Activated naive CD4-positive, alpha-beta T cell treated with anti-CD3 and anti-CD28 coated beads, Interleukin-2, amount 10 ng/mL, durations not matched to agents 7 days and 5 days (primary cell): ENCODE data around the gene MRPL16.
"Not testable (repeated sequence)": the region's sequence is repeated elsewhere in the genome, so short reads cannot be mapped to it uniquely, and the experiment has no call there.

ENCODE experiments used
- CTCF ChIA-PET: fragments of 350-600 bp; sonication (Branson Sonifier 250); formaldehyde crosslinking; loops from one replicate; lab custom pipeline; 2021; ENCODE audit warnings: antibody characterized with exemption; lab: Charles Lee
- DNase-seq: peaks from one replicate; pipeline ENCODE4 v3.0.0-alpha.2; 2020
- H3K27ac Mint-ChIP-seq: one replicate; pipeline ENCODE4 v1.8.0; 2021; ENCODE audit warnings: mild to moderate bottlenecking, moderate library complexity, mixed read lengths
- H3K27me3 Mint-ChIP-seq: one replicate; pipeline ENCODE4 v1.8.0; 2021; ENCODE audit warnings: mild to moderate bottlenecking, mixed read lengths
- H3K36me3 Mint-ChIP-seq: one replicate; pipeline ENCODE4 v1.8.0; 2021; ENCODE audit warnings: mixed read lengths
- H3K4me1 Mint-ChIP-seq: one replicate; pipeline ENCODE4 v1.8.0; 2021; ENCODE audit warnings: mixed read lengths
- H3K4me3 Mint-ChIP-seq: one replicate; pipeline ENCODE4 v1.8.0; 2021; ENCODE audit warnings: mild to moderate bottlenecking, moderate library complexity, mixed read lengths
- H3K9me3 Mint-ChIP-seq: one replicate; pipeline ENCODE4 v1.8.0; 2021; ENCODE audit warnings: mixed read lengths

The MRPL16 gene

DNA sequence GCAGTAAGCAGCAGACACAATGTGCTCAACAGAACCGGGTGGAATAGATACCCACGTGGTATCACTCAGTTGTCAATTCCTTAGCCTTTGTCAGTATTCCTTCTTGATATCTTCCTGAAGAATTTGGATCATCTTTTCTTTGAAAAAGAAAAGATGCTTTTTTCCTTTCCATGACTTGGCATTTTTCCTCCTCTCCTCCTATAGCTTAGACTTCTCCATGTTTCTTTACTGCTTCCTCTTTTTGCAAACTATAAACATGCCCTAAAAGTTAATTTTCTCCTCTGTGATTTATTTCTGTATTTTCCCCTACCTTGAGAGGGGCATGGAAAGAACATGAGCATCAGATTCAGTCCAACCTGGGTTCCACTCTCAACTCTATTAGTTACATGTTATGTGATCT is 23.0 kb upstream of the MRPL16 start:
- no peaks in the 10 kb centered on the region for H3K4me1 Mint-ChIP-seq
- CTCF ChIA-PET: no interaction called here
- H3K9me3 Mint-ChIP-seq: no peaks in the 10 kb centered on the region
- no peak for DNase-seq
- no peak overlapping the region for H3K4me3 Mint-ChIP-seq
- H3K27me3 Mint-ChIP-seq: peaks cover 4% of the 10 kb centered on the region
- H3K27ac Mint-ChIP-seq: no peak overlapping the region
- H3K36me3 Mint-ChIP-seq: no peaks in the 10 kb centered on the region

DNA sequence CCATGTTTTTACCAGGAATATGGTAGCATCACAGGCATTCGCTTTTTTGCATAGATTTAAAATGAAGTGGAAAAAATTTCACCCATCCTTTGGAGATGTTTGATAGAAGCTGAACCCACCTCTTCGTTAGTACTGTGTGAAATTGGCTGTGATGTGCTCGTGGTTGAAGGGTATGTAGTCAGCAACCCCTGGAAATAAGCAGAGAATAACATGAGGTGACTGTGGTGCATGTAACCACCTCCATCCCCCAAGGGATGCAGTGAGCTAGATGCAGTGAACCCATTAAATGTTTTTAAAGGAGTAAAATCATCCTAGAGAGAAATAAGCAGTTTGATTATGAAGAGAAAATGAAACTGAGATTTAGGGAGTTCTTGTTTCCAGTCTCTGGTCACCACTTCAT is 18.8 kb upstream of the MRPL16 start:
- Mint-ChIP-seq H3K36me3 (no peaks in the 10 kb centered on the region), H3K27ac (peak overlapping the region; percentile 11), H3K4me1 (no peaks in the 10 kb centered on the region), H3K27me3 (peaks cover 8% of the 10 kb centered on the region), H3K4me3 (no peak overlapping the region), H3K9me3 (no peaks in the 10 kb centered on the region)
- CTCF ChIA-PET: no interaction called here
- no peak for DNase-seq

DNA sequence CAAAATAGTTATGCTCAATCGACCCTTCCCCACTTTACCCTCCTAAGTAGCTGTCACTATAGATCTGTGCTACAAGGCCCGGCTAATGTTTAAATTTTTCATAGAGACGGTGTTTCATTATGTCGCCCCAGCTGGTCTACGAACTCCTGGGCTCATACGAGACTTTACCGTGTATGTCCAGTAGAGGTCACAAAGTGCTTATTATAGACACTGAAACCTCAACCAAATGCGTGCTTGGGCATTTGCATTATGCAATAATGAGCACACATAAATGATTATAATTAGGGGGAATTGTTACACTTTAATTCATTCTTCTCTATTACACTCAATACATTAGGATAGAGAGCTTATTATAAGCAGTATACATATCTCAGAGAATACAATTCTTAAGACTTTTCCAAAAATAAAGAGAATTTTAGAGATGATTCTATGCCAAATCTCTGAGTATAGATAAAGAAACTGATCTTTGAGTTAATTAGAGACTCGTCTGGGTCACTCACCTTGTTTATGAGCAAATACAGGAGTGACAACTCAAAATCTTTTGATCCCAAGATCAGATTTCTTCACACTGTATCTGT is 12.5 kb upstream of the MRPL16 start:
- Mint-ChIP-seq H3K36me3 (no peaks in the 10 kb centered on the region), H3K27ac (no peak overlapping the region), H3K27me3 (peaks cover 4% of the 10 kb centered on the region), H3K4me3 (no peak overlapping the region), H3K4me1 (peaks cover 15% of the 10 kb centered on the region), H3K9me3 (no peaks in the 10 kb centered on the region)
- CTCF ChIA-PET: interaction anchor here (0.7 to 1.1 kb wide), 5 partner anchors 96 to 374 kb away, joined by 3 to 11 read pairs (median 3); no protein-coding TSS in a partner anchor
- peak; percentile 47 for DNase-seq

DNA sequence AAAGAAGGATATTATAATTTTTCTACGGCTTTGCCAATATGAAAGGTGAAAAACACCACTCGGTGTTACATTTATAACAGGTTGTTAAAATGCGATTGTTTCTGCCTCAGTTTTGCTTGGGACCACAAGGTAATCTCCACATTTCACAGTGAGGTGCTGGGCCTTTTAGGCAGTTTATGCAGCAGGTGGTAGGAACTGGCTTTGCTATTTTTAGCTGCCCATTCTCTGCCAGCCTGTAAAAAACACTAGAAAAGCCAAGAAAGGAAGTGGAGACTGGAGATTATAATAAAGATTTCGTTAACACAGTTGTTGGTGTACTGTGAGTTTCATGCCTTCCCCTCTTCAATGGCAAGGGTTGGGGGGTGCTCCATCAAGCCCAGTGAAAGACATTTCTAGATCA is 8.0 kb upstream of the MRPL16 start:
- no peak overlapping the region for H3K27ac Mint-ChIP-seq
- peaks cover 29% of the 10 kb centered on the region for H3K4me1 Mint-ChIP-seq
- DNase-seq: no peak
- no peaks in the 10 kb centered on the region for H3K36me3 Mint-ChIP-seq
- no peaks in the 10 kb centered on the region for H3K27me3 Mint-ChIP-seq
- H3K4me3 Mint-ChIP-seq: no peak overlapping the region
- CTCF ChIA-PET: interaction anchor here (0.8 kb wide), 1 partner anchor 100 kb away, joined by 3 read pairs; no protein-coding TSS in a partner anchor
- H3K9me3 Mint-ChIP-seq: no peaks in the 10 kb centered on the region

DNA sequence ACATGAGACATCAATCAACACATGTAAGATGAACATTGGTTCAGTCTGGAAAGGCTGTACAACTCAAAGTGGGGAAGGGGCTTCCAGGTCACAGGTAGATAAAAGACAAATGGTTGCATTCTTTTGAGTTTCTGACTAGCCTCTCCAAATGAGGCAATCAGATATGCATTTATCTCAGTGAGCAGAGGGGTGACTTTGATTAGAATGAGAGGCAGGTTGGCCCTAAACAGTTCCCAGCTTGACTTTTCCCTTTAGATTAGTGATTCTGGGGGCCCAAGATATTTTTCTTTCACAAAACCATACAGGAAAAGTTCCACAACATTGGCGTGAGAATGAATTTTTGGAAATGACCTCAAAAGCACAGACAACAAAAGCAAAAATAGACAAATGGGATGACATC is 5.9 kb upstream of the MRPL16 start:
- H3K4me3 Mint-ChIP-seq, H3K27ac Mint-ChIP-seq: not testable (repeated sequence)
- CTCF ChIA-PET: interaction anchor here (0.8 kb wide), 1 partner anchor 16 kb away, joined by 3 read pairs; no protein-coding TSS in a partner anchor

DNA sequence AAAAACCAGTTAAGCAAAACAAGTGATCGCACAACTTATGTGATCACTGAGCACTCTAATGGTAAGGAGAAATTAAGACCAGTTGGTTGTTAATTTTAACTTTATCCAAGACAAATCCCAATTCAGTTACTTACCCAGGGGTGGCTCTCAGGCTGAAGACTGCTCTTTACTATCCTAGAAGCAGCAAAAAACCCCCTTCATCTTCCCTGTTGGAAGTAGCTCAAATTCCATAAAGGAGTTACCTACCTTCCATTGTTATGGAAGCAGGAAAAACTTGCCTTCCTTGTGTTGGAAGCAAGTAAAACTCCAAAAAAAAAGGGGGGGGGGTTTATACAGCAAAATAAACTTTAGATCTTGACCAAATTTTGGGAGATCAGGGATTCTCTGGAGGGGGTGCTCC is 5.2 kb upstream of the MRPL16 start:
- CTCF ChIA-PET: no interaction called here
- peaks cover 4% of the 10 kb centered on the region for H3K36me3 Mint-ChIP-seq
- no peak overlapping the region for H3K4me3 Mint-ChIP-seq
- H3K27me3 Mint-ChIP-seq: no peaks in the 10 kb centered on the region
- no peak overlapping the region for H3K27ac Mint-ChIP-seq
- H3K9me3 Mint-ChIP-seq: peaks cover 4% of the 10 kb centered on the region
- peaks cover 43% of the 10 kb centered on the region for H3K4me1 Mint-ChIP-seq
- no peak for DNase-seq

More for the DNA sequence above, 5.9 kb upstream of the MRPL16 start:
- not testable (repeated sequence) for H3K9me3 Mint-ChIP-seq, H3K27me3 Mint-ChIP-seq, H3K36me3 Mint-ChIP-seq, DNase-seq
- peaks cover 36% of the 10 kb centered on the region for H3K4me1 Mint-ChIP-seq

DNA sequence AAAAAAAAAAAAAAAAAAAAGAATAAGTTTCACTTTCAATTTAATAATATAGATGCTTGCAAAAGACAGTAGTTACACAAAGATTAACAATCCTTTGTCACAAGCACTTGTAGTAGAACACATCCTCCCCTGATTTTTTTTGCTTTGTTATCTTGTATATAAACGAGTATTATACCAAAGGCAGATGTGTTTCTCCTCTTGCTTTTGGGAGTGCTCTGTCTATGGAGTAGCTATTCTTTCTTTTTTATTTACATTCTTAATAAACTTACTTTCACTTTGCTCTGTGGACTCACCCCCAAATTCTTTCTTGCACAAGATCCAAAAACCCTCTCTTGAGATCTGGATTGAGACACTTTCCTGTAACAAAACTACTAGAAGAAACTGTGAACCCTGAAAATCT is 3.4 kb upstream of the MRPL16 start:
- no peak for DNase-seq
- Mint-ChIP-seq H3K9me3 (peaks cover 4% of the 10 kb centered on the region), H3K27me3 (no peaks in the 10 kb centered on the region), H3K27ac (peak overlapping the region; percentile 62), H3K36me3 (peaks cover 6% of the 10 kb centered on the region), H3K4me1 (peaks cover 55% of the 10 kb centered on the region), H3K4me3 (peak overlapping the region; percentile 22)
- CTCF ChIA-PET: no interaction called here

DNA sequence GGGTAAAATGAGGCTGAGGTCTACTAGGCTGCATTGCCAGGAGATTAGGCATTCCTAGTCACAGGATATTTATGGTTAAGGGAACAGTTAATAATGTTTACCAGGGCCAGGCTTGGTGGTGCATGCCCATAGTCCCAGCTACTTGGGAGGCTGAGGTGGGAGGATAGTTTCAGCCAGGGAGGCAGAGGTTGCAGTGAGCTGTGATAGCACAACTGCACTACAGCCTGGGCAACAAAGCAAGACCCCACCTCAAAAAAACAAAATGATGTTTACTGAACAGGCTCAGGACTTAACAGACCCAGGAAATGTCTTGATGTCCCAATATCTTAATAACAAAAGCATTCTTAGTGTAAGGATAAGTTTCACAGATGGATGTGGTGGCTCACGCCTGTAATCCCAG is 2.8 kb upstream of the MRPL16 start:
- H3K27me3 Mint-ChIP-seq: no peaks in the 10 kb centered on the region
- peaks cover 4% of the 10 kb centered on the region for H3K9me3 Mint-ChIP-seq
- peaks cover 10% of the 10 kb centered on the region for H3K36me3 Mint-ChIP-seq
- peaks cover 53% of the 10 kb centered on the region for H3K4me1 Mint-ChIP-seq
- CTCF ChIA-PET: interaction anchor here (7.2 kb wide), 1 partner anchor 59 kb away, joined by 34 read pairs; the partner anchor contains the start of gene STX3
- H3K4me3 Mint-ChIP-seq: no peak overlapping the region
- DNase-seq: no peak
- H3K27ac Mint-ChIP-seq: no peak overlapping the region

DNA sequence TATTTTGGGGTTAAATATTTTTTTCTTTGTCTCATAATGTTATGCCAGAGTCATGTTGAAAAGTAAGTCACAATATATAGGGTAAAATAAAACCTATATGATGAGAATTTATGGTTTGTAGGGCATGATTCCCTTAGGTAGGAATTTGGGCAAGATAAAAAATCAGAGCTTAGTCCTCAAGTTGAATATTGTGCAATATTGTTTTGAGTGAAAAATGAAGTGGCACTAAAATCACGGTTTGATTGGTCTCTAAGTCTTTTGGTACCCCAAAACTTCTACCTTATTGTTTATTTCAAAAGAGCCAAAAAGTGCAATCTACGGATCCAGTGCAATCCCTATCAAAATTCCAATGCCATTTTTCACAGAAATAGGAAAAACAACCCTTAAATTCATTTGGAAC is 1.6 kb upstream of the MRPL16 start:
- CTCF ChIA-PET: interaction anchor here (0.8 to 7.2 kb wide), 2 partner anchors 10 to 58 kb away, joined by 3 to 34 read pairs; partner anchors contain the start of gene STX3
- H3K27me3 Mint-ChIP-seq: no peaks in the 10 kb centered on the region
- H3K4me1 Mint-ChIP-seq: peaks cover 50% of the 10 kb centered on the region

DNA sequence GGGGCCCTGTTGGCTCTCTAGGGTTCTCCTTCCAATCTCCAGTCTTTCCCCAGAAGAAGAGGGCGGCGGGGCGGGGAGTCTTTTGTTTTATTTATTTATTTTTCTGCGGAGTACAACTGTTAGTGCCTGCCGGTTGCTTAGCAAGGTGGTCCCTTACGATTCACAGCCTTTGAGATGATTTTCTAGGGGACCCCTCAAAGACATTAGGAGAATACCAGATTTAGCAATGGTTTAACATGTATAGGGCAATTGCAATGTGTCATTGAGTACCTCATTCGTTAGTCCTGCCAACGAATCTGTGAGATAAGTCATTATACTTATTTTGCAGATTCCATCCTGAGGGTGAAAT is 307 bp upstream of the MRPL16 start:
- CTCF ChIA-PET: interaction anchor here (0.6 to 7.2 kb wide), 4 partner anchors 18 to 108 kb away, joined by 3 to 34 read pairs (median 3); partner anchors contain the start of gene STX3
- H3K36me3 Mint-ChIP-seq: peaks cover 26% of the 10 kb centered on the region
- DNase-seq: no peak
- H3K9me3 Mint-ChIP-seq: peaks cover 4% of the 10 kb centered on the region
- H3K27me3 Mint-ChIP-seq: no peaks in the 10 kb centered on the region
- H3K27ac Mint-ChIP-seq: peak overlapping the region; percentile 95
- H3K4me1 Mint-ChIP-seq: peaks cover 53% of the 10 kb centered on the region
- H3K4me3 Mint-ChIP-seq: peak overlapping the region; percentile 93

More for the DNA sequence above, 1.6 kb upstream of the MRPL16 start:
- H3K9me3 Mint-ChIP-seq: peaks cover 4% of the 10 kb centered on the region
- H3K36me3 Mint-ChIP-seq: peaks cover 15% of the 10 kb centered on the region
- no peak overlapping the region for H3K27ac Mint-ChIP-seq
- no peak overlapping the region for H3K4me3 Mint-ChIP-seq
- no peak for DNase-seq

DNA sequence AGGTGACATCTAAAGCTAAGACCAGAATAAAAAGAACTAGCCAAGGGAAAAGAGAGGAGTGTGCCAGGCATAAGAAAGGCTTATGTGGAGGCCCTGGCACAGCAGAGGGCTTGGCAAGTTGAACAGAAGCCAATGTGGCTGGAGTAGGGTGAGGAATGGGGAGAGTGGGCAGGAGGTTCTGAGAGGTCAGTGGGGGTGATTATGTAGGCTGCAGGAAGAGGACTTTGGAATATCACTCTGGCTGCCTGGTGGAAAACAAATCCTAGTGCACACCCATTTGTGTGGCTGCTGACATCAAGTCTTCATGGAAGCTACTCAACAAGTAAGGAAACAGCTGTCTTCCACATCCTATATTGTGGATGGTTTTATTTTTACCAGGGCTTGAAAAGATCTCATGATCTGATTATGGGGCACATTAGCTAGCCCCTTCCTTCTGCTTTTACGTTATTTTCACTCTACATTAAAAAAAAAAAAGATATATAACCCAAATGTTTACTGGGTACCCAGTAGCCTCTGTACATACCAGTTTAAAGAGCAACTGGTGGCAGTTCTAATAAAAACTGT is 3.4 kb downstream of the MRPL16 start:
- Mint-ChIP-seq H3K27ac (peak overlapping the region; percentile 44), H3K9me3 (peaks cover 4% of the 10 kb centered on the region), H3K36me3 (peaks cover 43% of the 10 kb centered on the region), H3K4me3 (no peak overlapping the region), H3K4me1 (peaks cover 41% of the 10 kb centered on the region), H3K27me3 (no peaks in the 10 kb centered on the region)
- CTCF ChIA-PET: interaction anchor here (7.2 kb wide), 1 partner anchor 53 kb away, joined by 34 read pairs; the partner anchor contains the start of gene STX3
- DNase-seq: no peak

DNA sequence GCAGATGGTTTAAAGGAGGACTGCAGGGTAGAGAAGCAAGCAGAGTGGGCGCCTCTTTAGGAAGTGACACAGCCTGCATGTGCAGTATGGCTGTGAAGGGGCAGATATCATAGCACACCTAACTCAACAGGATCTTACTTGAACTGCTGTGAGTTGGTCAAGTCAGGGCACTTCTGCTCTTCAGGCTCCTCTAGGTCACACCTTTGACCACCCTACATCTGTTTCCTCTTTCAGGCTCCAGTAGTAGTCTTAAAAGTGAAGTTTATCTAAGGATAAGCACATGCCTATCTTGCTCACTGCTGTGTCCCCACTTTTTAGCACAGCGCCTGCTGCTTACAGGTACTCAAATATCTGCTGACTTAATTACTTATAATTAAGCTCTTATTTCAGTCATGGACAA is 6.5 kb downstream of the MRPL16 start:
- DNase-seq: no peak
- peaks cover 44% of the 10 kb centered on the region for H3K36me3 Mint-ChIP-seq
- peaks cover 29% of the 10 kb centered on the region for H3K4me1 Mint-ChIP-seq
- H3K9me3 Mint-ChIP-seq: no peaks in the 10 kb centered on the region
- CTCF ChIA-PET: interaction anchor here (10.6 kb wide), 1 partner anchor 49 kb away, joined by 121 read pairs; the partner anchor contains the start of gene STX3
- no peak overlapping the region for H3K4me3 Mint-ChIP-seq
- H3K27ac Mint-ChIP-seq: no peak overlapping the region
- H3K27me3 Mint-ChIP-seq: no peaks in the 10 kb centered on the region

DNA sequence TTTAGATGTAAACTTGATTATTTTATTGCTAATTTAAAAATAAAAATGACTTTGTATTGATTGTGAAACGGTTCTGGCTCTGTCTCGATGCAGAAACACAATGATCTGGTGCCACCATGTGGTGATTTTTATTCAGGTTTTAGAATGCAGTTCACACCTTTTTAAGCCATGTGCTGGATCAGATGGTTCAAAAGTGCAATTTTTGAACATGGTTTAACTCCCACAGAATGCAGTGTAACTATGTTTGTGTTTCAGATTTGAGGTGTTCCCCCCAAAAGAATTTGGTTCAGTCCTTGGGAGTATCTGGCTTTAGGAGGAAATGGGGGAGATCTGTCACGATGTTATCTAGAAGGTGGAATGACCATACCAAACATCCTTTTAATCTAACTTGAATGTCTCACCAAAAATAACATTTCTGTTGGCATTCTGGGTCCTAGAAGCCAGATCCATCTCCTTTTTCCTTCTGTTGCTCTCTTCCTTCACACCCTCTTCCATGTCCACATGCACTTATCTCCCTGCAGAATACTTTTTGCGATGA is 7.9 kb downstream of the MRPL16 start:
- peak; percentile 60 for DNase-seq
- Mint-ChIP-seq H3K27ac (no peak overlapping the region), H3K27me3 (no peaks in the 10 kb centered on the region), H3K4me1 (peaks cover 22% of the 10 kb centered on the region), H3K4me3 (no peak overlapping the region), H3K9me3 (no peaks in the 10 kb centered on the region), H3K36me3 (peaks cover 40% of the 10 kb centered on the region)
- CTCF ChIA-PET: interaction anchor here (0.8 to 10.6 kb wide), 8 partner anchors 7 to 127 kb away, joined by 3 to 121 read pairs (median 5); partner anchors contain the start of genes MRPL16 and STX3

DNA sequence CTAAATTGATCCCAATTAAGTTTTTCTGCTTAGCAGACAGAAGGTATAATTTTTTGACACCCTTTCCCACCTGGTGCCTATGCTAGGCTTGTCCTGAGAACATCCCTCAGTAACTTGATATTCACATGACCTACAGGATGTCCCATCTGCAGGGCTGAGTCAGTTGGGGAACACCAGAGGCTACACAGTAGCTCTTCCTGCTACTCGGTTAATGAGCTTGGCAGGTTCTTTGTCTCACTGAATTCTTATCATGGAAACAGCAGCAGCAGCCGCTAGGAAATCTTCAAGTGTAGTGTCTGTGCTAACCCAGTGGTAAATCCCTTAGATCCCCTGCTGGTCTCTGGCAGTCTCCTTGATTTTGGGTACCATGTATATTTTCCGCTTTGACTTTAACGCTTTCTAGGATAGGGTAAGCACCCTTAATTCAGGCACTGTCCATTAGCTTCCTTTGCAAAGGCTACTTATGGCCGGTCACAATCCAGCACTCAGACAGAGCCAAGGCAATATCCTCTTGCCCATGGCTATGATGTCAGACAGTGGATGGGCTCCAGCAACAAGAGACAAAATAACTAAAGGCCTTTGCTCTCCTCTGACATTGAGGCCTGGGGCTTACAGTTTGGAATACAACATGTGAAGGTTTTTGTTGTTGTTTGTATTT is 8.5 kb downstream of the MRPL16 start:
- no peak for DNase-seq
- Mint-ChIP-seq H3K9me3 (no peaks in the 10 kb centered on the region), H3K27me3 (no peaks in the 10 kb centered on the region), H3K4me3 (no peak overlapping the region), H3K4me1 (peaks cover 22% of the 10 kb centered on the region), H3K36me3 (peaks cover 41% of the 10 kb centered on the region), H3K27ac (no peak overlapping the region)
- CTCF ChIA-PET: interaction anchor here (0.6 to 10.6 kb wide), 14 partner anchors 8 to 133 kb away, joined by 3 to 121 read pairs (median 4); partner anchors contain the start of genes MRPL16, PATL1 and STX3
